ENCODE results near the gene CST8.

DNA sequence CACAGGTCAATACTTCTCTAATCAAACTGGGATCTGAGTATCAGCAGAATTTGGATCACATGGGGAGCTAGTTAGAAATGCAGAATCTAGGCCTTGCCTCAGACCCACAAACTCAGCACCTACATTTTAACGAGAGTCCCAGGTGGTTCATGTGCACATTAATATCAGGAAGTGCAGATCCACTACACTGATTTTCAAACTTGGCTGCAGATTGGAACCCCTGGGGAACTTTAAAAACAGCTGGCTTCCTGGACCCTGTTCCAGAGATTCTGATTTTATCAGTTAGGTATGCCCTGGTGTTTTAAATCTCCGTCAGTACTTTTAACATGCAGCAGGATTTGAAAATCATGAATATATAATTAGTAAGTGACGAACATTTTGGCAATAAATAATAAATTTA lies 1.9 kb upstream of the CST8 start:
- TF ChIP-seq, protein P1, sequence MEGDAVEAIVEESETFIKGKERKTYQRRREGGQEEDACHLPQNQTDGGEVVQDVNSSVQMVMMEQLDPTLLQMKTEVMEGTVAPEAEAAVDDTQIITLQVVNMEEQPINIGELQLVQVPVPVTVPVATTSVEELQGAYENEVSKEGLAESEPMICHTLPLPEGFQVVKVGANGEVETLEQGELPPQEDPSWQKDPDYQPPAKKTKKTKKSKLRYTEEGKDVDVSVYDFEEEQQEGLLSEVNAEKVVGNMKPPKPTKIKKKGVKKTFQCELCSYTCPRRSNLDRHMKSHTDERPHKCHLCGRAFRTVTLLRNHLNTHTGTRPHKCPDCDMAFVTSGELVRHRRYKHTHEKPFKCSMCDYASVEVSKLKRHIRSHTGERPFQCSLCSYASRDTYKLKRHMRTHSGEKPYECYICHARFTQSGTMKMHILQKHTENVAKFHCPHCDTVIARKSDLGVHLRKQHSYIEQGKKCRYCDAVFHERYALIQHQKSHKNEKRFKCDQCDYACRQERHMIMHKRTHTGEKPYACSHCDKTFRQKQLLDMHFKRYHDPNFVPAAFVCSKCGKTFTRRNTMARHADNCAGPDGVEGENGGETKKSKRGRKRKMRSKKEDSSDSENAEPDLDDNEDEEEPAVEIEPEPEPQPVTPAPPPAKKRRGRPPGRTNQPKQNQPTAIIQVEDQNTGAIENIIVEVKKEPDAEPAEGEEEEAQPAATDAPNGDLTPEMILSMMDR (IDR thresholded peaks at IDR 0.05; ENCODE audit: poor library complexity), result no peak
- TF ChIP-seq EZH2 (IDR thresholded peaks at IDR 0.05; ENCODE audit: borderline replicate concordance) (no peak), EZH2phosphoT487 (IDR thresholded peaks at IDR 0.05; ENCODE audit: low read depth, severe bottlenecking, unreplicated experiment) (no peak)

All from hepatocyte (in vitro differentiated cells).